Colonic mucosa (tissue), 4 donors: Measurements from ENCODE around the gene CFAP100. TPM values are rescaled to one million over a fixed set of nuclear protein-coding genes. Genes with fewer than 3 reads are reported as not detected.

Experiments
- DNase-seq: peaks from one replicate; pipeline ENCODE4 v3.0.0-alpha.2; 2020
- H3K27ac ChIP-seq: fragments of 200-600 bp; one replicate; pipeline ENCODE4 v1.8.0; 2021
- H3K27me3 ChIP-seq: fragments of 200-600 bp; one replicate; pipeline ENCODE4 v1.8.0; 2021
- H3K36me3 ChIP-seq: fragments of 200-600 bp; one replicate; pipeline ENCODE4 v1.8.0; 2021
- H3K4me1 ChIP-seq: fragments of 200-600 bp; one replicate; pipeline ENCODE4 v1.8.0; 2021; ENCODE audit warnings: mild to moderate bottlenecking
- H3K4me3 ChIP-seq: fragments of 200-600 bp; one replicate; pipeline ENCODE4 v1.8.0; 2021
- H3K9ac ChIP-seq, 2 donors: one replicate each; pipeline ENCODE4 v1.7.0; 2013; ENCODE audit warnings: control low read depth in 2 of 2, low read depth in 2 of 2, low read length in 2 of 2
- H3K9me3 ChIP-seq: fragments of 200-600 bp; one replicate; pipeline ENCODE4 v1.8.0; 2021
- intact Hi-C: fragments of 100-400 bp; cut with DNase I; formaldehyde crosslinking; loops from one replicate; pipeline ENCODE4 v1.14.1; 2022
- total RNA-seq, 2 donors: library from RNA; stranded (reverse); fragmentation: NEBNext Ultra II Directional in 1 of 2; extraction: Animal tissue kit (Norgen Biotek cat#: 25700) in 1 of 2; gene quantifications; one replicate each; pipeline ENCODE4 v1.2.1, GENCODE V29; 2021
- TF ChIP-seq, protein P1 (sequence below): fragments of 200-600 bp; IDR thresholded peaks from one replicate; pipeline ENCODE4 v1.8.0; 2022; ENCODE audit warnings: antibody characterized with exemption, mild to moderate bottlenecking
- donor health status: healthy.
- donor health status: DM: no; HTN: no; CAD: no.
- donor health status: DM: no; HTN: no; CAD: no.

The CFAP100 gene
- total RNA-seq, 2 donors from 2014 or later, result not detected

DNA sequence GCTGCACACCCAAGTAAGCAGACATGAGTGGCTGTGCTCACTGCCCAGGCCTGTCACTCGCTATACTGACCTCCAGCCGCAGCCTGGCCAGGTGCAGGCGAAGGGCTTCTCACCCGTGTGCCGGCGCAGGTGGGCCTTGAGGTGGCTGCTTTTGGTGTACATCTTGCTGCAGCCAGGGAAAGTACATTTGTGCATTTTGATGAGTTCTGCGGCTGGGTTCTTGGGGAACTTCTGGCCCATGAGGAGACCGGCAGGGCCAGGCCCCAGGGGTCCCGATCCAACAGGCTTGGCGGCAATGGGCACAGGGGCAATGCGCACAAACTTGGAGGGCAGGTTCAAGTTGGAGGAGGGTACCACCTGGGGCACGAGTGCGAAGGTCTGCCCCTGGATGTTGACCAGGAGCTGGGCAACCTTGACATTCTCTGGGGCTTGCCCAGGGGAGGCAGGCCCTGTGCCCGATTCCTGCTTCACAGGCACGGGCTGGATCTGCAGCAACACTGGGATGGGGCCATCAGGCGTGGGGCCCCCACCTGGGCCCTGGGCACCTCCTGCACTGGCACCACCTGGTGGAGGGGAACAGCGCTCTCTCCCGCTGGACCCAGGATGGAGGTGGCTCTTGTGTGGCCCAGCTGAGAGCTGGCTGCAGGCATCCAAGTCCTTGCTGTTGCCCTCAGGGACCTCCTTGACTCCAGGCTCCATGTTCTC, 42.8 kb upstream of the CFAP100 start:
- no peaks in the 10 kb centered on the region for H3K36me3 ChIP-seq
- no peak for DNase-seq
- TF ChIP-seq, protein P1, sequence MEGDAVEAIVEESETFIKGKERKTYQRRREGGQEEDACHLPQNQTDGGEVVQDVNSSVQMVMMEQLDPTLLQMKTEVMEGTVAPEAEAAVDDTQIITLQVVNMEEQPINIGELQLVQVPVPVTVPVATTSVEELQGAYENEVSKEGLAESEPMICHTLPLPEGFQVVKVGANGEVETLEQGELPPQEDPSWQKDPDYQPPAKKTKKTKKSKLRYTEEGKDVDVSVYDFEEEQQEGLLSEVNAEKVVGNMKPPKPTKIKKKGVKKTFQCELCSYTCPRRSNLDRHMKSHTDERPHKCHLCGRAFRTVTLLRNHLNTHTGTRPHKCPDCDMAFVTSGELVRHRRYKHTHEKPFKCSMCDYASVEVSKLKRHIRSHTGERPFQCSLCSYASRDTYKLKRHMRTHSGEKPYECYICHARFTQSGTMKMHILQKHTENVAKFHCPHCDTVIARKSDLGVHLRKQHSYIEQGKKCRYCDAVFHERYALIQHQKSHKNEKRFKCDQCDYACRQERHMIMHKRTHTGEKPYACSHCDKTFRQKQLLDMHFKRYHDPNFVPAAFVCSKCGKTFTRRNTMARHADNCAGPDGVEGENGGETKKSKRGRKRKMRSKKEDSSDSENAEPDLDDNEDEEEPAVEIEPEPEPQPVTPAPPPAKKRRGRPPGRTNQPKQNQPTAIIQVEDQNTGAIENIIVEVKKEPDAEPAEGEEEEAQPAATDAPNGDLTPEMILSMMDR, result no peak
- no peaks in the 10 kb centered on the region for H3K9me3 ChIP-seq
- no peak overlapping the region for H3K9ac ChIP-seq
- intact Hi-C loops, result no loop called here
- no peak overlapping the region for H3K27ac ChIP-seq
- peaks cover 8% of the 10 kb centered on the region for H3K4me1 ChIP-seq
- no peak overlapping the region for H3K4me3 ChIP-seq
- peaks cover 8% of the 10 kb centered on the region for H3K27me3 ChIP-seq

- Histone ChIP-seq H3K9ac (no peak overlapping the region), H3K9me3 (no peaks in the 10 kb centered on the region), H3K36me3 (no peaks in the 10 kb centered on the region), H3K27ac (no peak overlapping the region), H3K4me1 (peaks cover 8% of the 10 kb centered on the region), H3K27me3 (peaks cover 8% of the 10 kb centered on the region), H3K4me3 (no peak overlapping the region)
- no peak for DNase-seq
- TF ChIP-seq, protein P1, result no peak
- intact Hi-C loops, result no loop called here
These were observed 41.9 kb upstream of the CFAP100 start for GRCh38 chr3:126352476-126353454.

DNA sequence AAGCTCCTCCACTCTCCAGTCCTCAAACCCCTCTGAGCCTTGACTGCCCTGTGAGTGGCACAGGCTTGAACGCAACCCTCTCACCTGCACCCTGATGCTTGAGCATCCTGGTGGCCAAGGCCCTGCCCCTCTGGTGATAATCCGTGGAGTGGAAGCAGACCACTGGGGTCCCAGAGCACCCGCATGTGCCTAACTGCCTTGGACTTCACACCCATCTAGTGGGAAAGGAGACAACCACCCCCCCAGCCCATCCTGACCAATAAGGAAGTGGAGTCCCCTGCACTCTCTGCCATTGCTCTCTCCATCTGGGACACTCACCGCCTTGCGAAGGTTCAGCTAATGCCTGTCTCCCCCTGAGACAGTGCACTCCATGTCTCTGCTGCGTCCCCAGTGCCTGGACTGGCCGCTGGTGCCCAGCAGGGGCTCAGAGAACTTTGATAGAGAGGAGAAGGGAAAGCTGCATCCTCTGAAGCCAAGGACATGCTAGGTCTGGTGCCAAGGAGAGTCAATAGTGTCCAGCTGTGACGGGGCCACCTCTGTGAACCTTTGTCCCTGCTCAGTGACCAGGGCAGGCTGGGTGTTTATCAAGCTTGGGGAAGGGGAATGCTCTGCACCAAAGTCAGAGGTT, 40.9 kb upstream of the CFAP100 start:
- H3K4me1 ChIP-seq, result peaks cover 8% of the 10 kb centered on the region
- no peaks in the 10 kb centered on the region for H3K36me3 ChIP-seq
- intact Hi-C loops, result no loop called here
- DNase-seq, result no peak
- H3K27me3 ChIP-seq, result peaks cover 15% of the 10 kb centered on the region
- TF ChIP-seq, protein P1, result no peak
- no peak overlapping the region for H3K4me3 ChIP-seq
- H3K27ac ChIP-seq, result no peak overlapping the region
- H3K9me3 ChIP-seq, result no peaks in the 10 kb centered on the region
- no peak overlapping the region for H3K9ac ChIP-seq

- TF ChIP-seq, protein P1, result no peak
- Histone ChIP-seq H3K4me3 (no peak overlapping the region), H3K27me3 (peaks cover 18% of the 10 kb centered on the region), H3K36me3 (no peaks in the 10 kb centered on the region), H3K9me3 (no peaks in the 10 kb centered on the region), H3K9ac (no peak overlapping the region), H3K27ac (no peak overlapping the region), H3K4me1 (peaks cover 8% of the 10 kb centered on the region)
- DNase-seq, result no peak
- intact Hi-C loops, result no loop called here
These were observed 39.9 kb upstream of the CFAP100 start for GRCh38 chr3:126354776-126355175.

- Histone ChIP-seq H3K27me3 (peaks cover 18% of the 10 kb centered on the region), H3K4me1 (peaks cover 8% of the 10 kb centered on the region), H3K9me3 (no peaks in the 10 kb centered on the region), H3K4me3 (no peak overlapping the region), H3K27ac (no peak overlapping the region), H3K9ac (peak overlapping the region; percentile 8 to 50), H3K36me3 (no peaks in the 10 kb centered on the region)
- intact Hi-C loops, result no loop called here
- TF ChIP-seq, protein P1, result no peak
- no peak for DNase-seq
These were observed 39.5 kb upstream of the CFAP100 start for GRCh38 chr3:126355251-126355650.
